H1 (cell line): ENCODE measurements around the gene KCNC3. TPM values are rescaled to one million over a fixed set of nuclear protein-coding genes. Genes with fewer than 3 reads are reported as not detected.

Experiments used
- CTCF ChIA-PET: fragments of 300-600 bp; sonication (Branson Sonifier 250); formaldehyde crosslinking; loops from one replicate; lab custom pipeline; 2021; ENCODE audit not compliant: partially characterized antibody; lab: Charles Lee
- POLR2A ChIA-PET: fragments of 300-600 bp; sonication (Branson Sonifier 250); formaldehyde crosslinking; loops from one replicate; lab custom pipeline; 2021; ENCODE audit warnings: inconsistent platforms; ENCODE audit not compliant: partially characterized antibody; lab: Charles Lee
- DNase-seq, 2 experiments: peaks; one replicate each; pipeline versions ENCODE4 v3.0.0 to v3.0.0-alpha.2; 2010 to 2022; ENCODE audit warnings: low spot score in 2 of 2, low read depth in 1 of 2, mixed read lengths in 1 of 2
- FAIRE-seq: peaks from 2 replicates; lab custom pipeline; 2011; peaks lifted over from hg19 to GRCh38; lab: Jason Lieb, UNC
- H2AFZ ChIP-seq: 2 replicates; pipeline ENCODE4 v1.8.1; 2012; ENCODE audit warnings: low read length, inconsistent platforms
- H2AK5ac ChIP-seq: 2 replicates; pipeline ENCODE4 v1.6.1; 2013; ENCODE audit warnings: low read depth, low read length
- H2BK120ac ChIP-seq: replicated peaks from 2 replicates; pipeline ENCODE3; 2013; ENCODE audit warnings: low read depth, low read length, inconsistent platforms
- H2BK12ac ChIP-seq: 2 replicates; pipeline ENCODE4 v1.6.1; 2013; ENCODE audit warnings: low read depth, low read length
- H2BK15ac ChIP-seq: 2 replicates; pipeline ENCODE4 v1.6.1; 2013; ENCODE audit warnings: low read length
- H2BK20ac ChIP-seq: 2 replicates; pipeline ENCODE4 v1.6.1; 2013; ENCODE audit warnings: low read length
- H2BK5ac ChIP-seq: 2 replicates; pipeline ENCODE4 v1.6.1; 2013; ENCODE audit warnings: low read depth, low read length
- H3K14ac ChIP-seq: 2 replicates; pipeline ENCODE4 v1.6.1; 2013; ENCODE audit warnings: inconsistent platforms; ENCODE audit not compliant: insufficient read length
- H3K18ac ChIP-seq: 2 replicates; pipeline ENCODE4 v1.6.1; 2013; ENCODE audit warnings: low read length; ENCODE audit errors: extremely low read depth
- H3K23ac ChIP-seq: 2 replicates; pipeline ENCODE4 v1.6.1; 2013; ENCODE audit warnings: inconsistent platforms; ENCODE audit not compliant: insufficient read length
- H3K23me2 ChIP-seq: 2 replicates; pipeline ENCODE4 v1.6.1; 2013; ENCODE audit warnings: low read depth, low read length
- H3K27ac ChIP-seq: 2 replicates; pipeline ENCODE4 v1.6.1; 2011; ENCODE audit warnings: low read depth, low read length, inconsistent platforms
- H3K27me3 ChIP-seq, 4 experiments: replicated peaks in 1 of 4; 1 replicate in 1 of 4; 2 replicates in 3 of 4; pipeline versions ENCODE4 v1.6.1 to v1.8.1; 2011 to 2013; ENCODE audit warnings: low read length in 3 of 4, mild to moderate bottlenecking in 3 of 4, inconsistent platforms in 2 of 4, mixed read lengths in 2 of 4, moderate library complexity in 1 of 4; ENCODE audit not compliant: control insufficient read depth in 3 of 4, insufficient read depth in 3 of 4; ENCODE audit errors: extremely low read depth in 1 of 4
- H3K36me3 ChIP-seq, 4 experiments: 2 replicates each; pipeline versions ENCODE4 v1.6.1 to v1.8.1; 2011 to 2013; ENCODE audit warnings: mild to moderate bottlenecking in 4 of 4, low read length in 3 of 4, moderate library complexity in 2 of 4, control low read depth in 1 of 4, inconsistent platforms in 1 of 4; ENCODE audit not compliant: insufficient read depth in 4 of 4, control insufficient read depth in 2 of 4
- H3K4ac ChIP-seq: replicated peaks from 2 replicates; pipeline ENCODE3; 2013; ENCODE audit warnings: low read length, low read depth, mixed read lengths, inconsistent platforms; ENCODE audit not compliant: insufficient read length
- H3K4me1 ChIP-seq, 4 experiments: replicated peaks in 1 of 4; 1 replicate in 1 of 4; 2 replicates in 3 of 4; pipeline versions ENCODE4 v1.6.1 to v1.8.1; 2011 to 2013; ENCODE audit warnings: low read length in 3 of 4, inconsistent platforms in 2 of 4, mixed read lengths in 1 of 4; ENCODE audit not compliant: insufficient read depth in 4 of 4, control insufficient read depth in 3 of 4
- H3K4me2 ChIP-seq, 2 experiments: 2 replicates each; pipeline versions ENCODE4 v1.6.1 to v1.8.1; 2011 to 2013; ENCODE audit warnings: low read depth in 2 of 2, low read length in 2 of 2, control low read depth in 1 of 2, inconsistent platforms in 1 of 2, mild to moderate bottlenecking in 1 of 2; ENCODE audit not compliant: insufficient read depth in 1 of 2
- H3K4me3 ChIP-seq, 4 experiments: fragments of 200-600, 300-600 bp in 1 of 4; sonication (generic), shearing (Covaris generic), sonication (Bioruptor Twin) in 1 of 4; 2 replicates each; pipeline versions ENCODE4 v1.5.1 to v1.8.1; 2011 to 2016; ENCODE audit warnings: low read length in 4 of 4, low read depth in 3 of 4, control low read depth in 2 of 4, inconsistent platforms in 2 of 4, mild to moderate bottlenecking in 2 of 4, mixed read lengths in 1 of 4, moderate library complexity in 1 of 4; ENCODE audit not compliant: insufficient read depth in 2 of 4; ENCODE audit errors: extremely low read depth in 1 of 4
- H3K56ac ChIP-seq: replicated peaks from 2 replicates; pipeline ENCODE3; 2013; ENCODE audit warnings: low read depth, mild to moderate bottlenecking, mixed read lengths, low read length, inconsistent platforms; ENCODE audit not compliant: insufficient read length
- H3K79me1 ChIP-seq: 2 replicates; pipeline ENCODE4 v1.6.1; 2013; ENCODE audit warnings: low read depth, low read length, control low read depth
- H3K79me2 ChIP-seq, 2 experiments: 2 replicates each; pipeline versions ENCODE4 v1.6.1 to v1.8.1; 2012 to 2013; ENCODE audit warnings: low read length in 2 of 2, mild to moderate bottlenecking in 2 of 2, inconsistent platforms in 1 of 2; ENCODE audit not compliant: insufficient read depth in 2 of 2, control insufficient read depth in 1 of 2
- H3K9ac ChIP-seq, 4 experiments: replicated peaks in 1 of 4; 1 replicate in 1 of 4; 2 replicates in 3 of 4; pipeline versions ENCODE4 v1.6.1 to v1.8.1; 2011 to 2013; ENCODE audit warnings: low read depth in 3 of 4, low read length in 3 of 4, control low read depth in 2 of 4, mild to moderate bottlenecking in 2 of 4, moderate library complexity in 2 of 4, inconsistent platforms in 1 of 4; ENCODE audit errors: extremely low read depth in 1 of 4
- H3K9me3 ChIP-seq, 2 experiments: 2 replicates each; pipeline versions ENCODE4 v1.6.1 to v1.8.1; 2012 to 2013; ENCODE audit warnings: mild to moderate bottlenecking in 2 of 2, moderate library complexity in 2 of 2, control low read depth in 1 of 2, inconsistent platforms in 1 of 2, low read depth in 1 of 2, low read length in 1 of 2, mixed read lengths in 1 of 2; ENCODE audit not compliant: insufficient read depth in 2 of 2
- H4K20me1 ChIP-seq, 2 experiments: replicated peaks in 1 of 2; 2 replicates each; pipeline versions ENCODE3 to v1.8.1; 2011 to 2013; ENCODE audit warnings: inconsistent platforms in 2 of 2, low read length in 2 of 2, mild to moderate bottlenecking in 1 of 2; ENCODE audit not compliant: insufficient read depth in 2 of 2, control insufficient read depth in 1 of 2
- H4K5ac ChIP-seq: 2 replicates; pipeline ENCODE4 v1.6.1; 2013; ENCODE audit warnings: low read length, low read depth, mixed read lengths, inconsistent platforms; ENCODE audit not compliant: insufficient read length
- H4K8ac ChIP-seq: 2 replicates; pipeline ENCODE4 v1.8.0; 2013; ENCODE audit warnings: mild to moderate bottlenecking, moderate library complexity, low read length, inconsistent platforms; ENCODE audit not compliant: insufficient read depth; ENCODE audit errors: extremely low read depth
- H4K91ac ChIP-seq: replicated peaks from 2 replicates; pipeline ENCODE3; 2013; ENCODE audit warnings: low read length, mixed read lengths, inconsistent platforms; ENCODE audit not compliant: insufficient read length
- SIX5 ChIP-seq: IDR thresholded peaks from 2 replicates; pipeline ENCODE4 v1.6.1; 2011; ENCODE audit warnings: mild to moderate bottlenecking, low read depth, low read length
- SP1 ChIP-seq: IDR thresholded peaks from 2 replicates; pipeline ENCODE4 v1.6.1; 2011; ENCODE audit warnings: low read depth, low read length
- ZNF274 ChIP-seq: IDR thresholded peaks from 2 replicates; pipeline ENCODE4 v1.7.0; 2012; ENCODE audit warnings: low read length, borderline replicate concordance; ENCODE audit errors: extremely low read depth
- whole genome bisulfite sequencing, 2 experiments: shearing (Covaris generic) in 1 of 2; methylation state at CpG; one replicate each; pipeline versions ENCODE4 v1.1.6 to v1.1.7; 2013 to 2015; ENCODE audit warnings: low lambda C conversion rate in 2 of 2, mixed read lengths in 2 of 2, inconsistent platforms in 1 of 2, low coverage in 1 of 2, missing lambda C conversion rate in 1 of 2; ENCODE audit not compliant: insufficient replicate concordance in 2 of 2, insufficient coverage in 1 of 2, insufficient read length in 1 of 2; ENCODE audit errors: extremely low coverage in 1 of 2, missing lambda C conversion rate in 1 of 2; 5-methylcytosine and 5-hydroxymethylcytosine counted together
- polyA plus RNA-seq, 7 experiments: library from polyadenylated mRNA; depleted of rRNA in 3 of 7; stranded (reverse) in 5 of 7; unstranded in 2 of 7; fragments of >200 nt in 5 of 7; fragments of 200-250 nt in 2 of 7; gene quantifications; 1 replicate in 5 of 7; 2 replicates in 1 of 7; 4 replicates in 1 of 7; pipeline versions ENCODE4 v1.2.1 to v1.2.3, GENCODE V29; 2011 to 2013; ENCODE audit warnings: missing spikeins in 2 of 7, mixed read lengths in 2 of 7
- total RNA-seq: library from RNA; stranded (reverse); fragmentation: NEBNext Ultra II Directional; extraction: Animal tissue kit (Norgen Biotek cat#: 25700); gene quantifications from 2 replicates; pipeline ENCODE4 v1.2.1, GENCODE V29; 2021

The KCNC3 gene
- total and polyA plus RNA-seq, 2 of the 8 experiments (the other 6 are each of a cell fraction or from before 2014, with no cell fraction given), result 3.9 to 7.2 TPM

DNA sequence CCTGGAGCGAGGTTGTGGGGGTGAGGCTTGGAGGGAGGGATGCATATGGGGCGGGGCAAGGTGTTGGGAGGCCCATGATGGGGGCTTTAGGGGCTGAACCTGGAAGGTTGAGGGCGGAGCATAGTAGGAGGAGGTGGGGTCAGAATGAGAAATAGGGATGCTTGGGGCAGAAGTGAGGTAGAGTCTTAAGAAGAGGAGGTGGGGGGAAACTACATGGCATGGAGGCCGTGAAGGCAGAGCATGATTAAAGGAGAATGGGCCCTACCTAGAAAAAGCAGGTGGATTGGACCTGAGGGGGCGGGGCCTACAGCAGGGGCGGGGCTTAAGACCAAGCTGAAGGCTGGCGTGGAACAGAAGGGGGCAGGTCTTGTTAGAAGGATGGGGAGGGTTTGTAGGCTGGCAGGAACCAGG lies 47.9 kb upstream of the KCNC3 start:
- H4K20me1 ChIP-seq, result peaks cover 5% of the 10 kb centered on the region in 2 experiments
- peak overlapping the region; percentile 18 to 65; a peak in 3 of 4 replicates for H3K4me2 ChIP-seq
- H3K27me3 ChIP-seq, result no peaks in the 10 kb centered on the region
- H3K9ac ChIP-seq, result no peak overlapping the region
- H3K9me3 ChIP-seq, result no peaks in the 10 kb centered on the region
- no peaks in the 10 kb centered on the region for H3K23me2 ChIP-seq
- no peak overlapping the region for H4K91ac ChIP-seq
- peaks cover 0 to 4% (median 1%) of the 10 kb centered on the region in 4 experiments; a peak in 3 of 7 replicates for H3K4me1 ChIP-seq
- H3K18ac ChIP-seq, result no peak overlapping the region; the same call in 1 of the 2 replicates
- no peak overlapping the region for H2BK15ac ChIP-seq
- H3K56ac ChIP-seq, result no peak overlapping the region
- peaks cover 12 to 37% (median 31%) of the 10 kb centered on the region in 4 experiments for H3K36me3 ChIP-seq
- no peak for TF ChIP-seq ZNF274
- TF ChIP-seq SP1, result peak; percentile 62
- TF ChIP-seq SIX5, result no peak
- H3K27ac ChIP-seq, result no peak overlapping the region
- ChIA-PET CTCF (interaction anchor here (1.0 to 3.3 kb wide), 3 partner anchors 9 to 84 kb away, joined by 4 to 11 read pairs (median 9); no protein-coding TSS in a partner anchor), POLR2A (interaction anchor here (1.7 to 1.9 kb wide), 2 partner anchors 10 to 44 kb away, joined by 5 to 7 read pairs; no protein-coding TSS in a partner anchor)
- H3K4ac ChIP-seq, result no peak overlapping the region
- DNase-seq (peak in 1 of 2 experiments; percentile 83), FAIRE-seq (no peak)
- H2BK20ac ChIP-seq, result no peak overlapping the region
- no peak overlapping the region for H3K14ac ChIP-seq
- no peak overlapping the region for H4K8ac ChIP-seq
- no peak overlapping the region for H2BK5ac ChIP-seq
- H2BK120ac ChIP-seq, result no peak overlapping the region
- no peaks in the 10 kb centered on the region; the same call in 1 of the 2 replicates for H3K79me1 ChIP-seq
- H2AK5ac ChIP-seq, result no peak overlapping the region
- no peak overlapping the region for H2BK12ac ChIP-seq
- H2AFZ ChIP-seq, result no peak overlapping the region
- no peaks in the 10 kb centered on the region for H3K79me2 ChIP-seq
- 29% methylated on average over 4 of the region's 7 CpGs; no CpG with 5 or more reads in 1 of the 2 experiments for WGBS, 2 experiments
- H3K4me3 ChIP-seq, result peak overlapping the region; percentile 14 to 52 (median 27); a peak in 6 of 8 replicates
- H4K5ac ChIP-seq, result no peak overlapping the region
- no peak overlapping the region for H3K23ac ChIP-seq
